Lung (tissue), 12 donors: ENCODE measurements around the gene RNF183. TPM values are rescaled to one million over a fixed set of nuclear protein-coding genes. Genes with fewer than 3 reads are reported as not detected.

ENCODE experiments used
- ATAC-seq: fragments of 200-7000 bp; cut with Tn5 transposase; one replicate; pipeline ENCODE4 v1.9.1; 2020; ENCODE audit warnings: moderate number of reproducible peaks; ENCODE audit not compliant: insufficient read depth, low FRiP score
- DNase-seq, 3 donors: peaks; one replicate each; pipeline ENCODE4 v3.0.0-alpha.2; 2013 to 2017
- H3K27ac ChIP-seq, 2 donors: one replicate each; pipeline ENCODE4 v1.5.1; 2013; ENCODE audit warnings: mild to moderate bottlenecking in 2 of 2, moderate library complexity in 2 of 2, control low read depth in 1 of 2, inconsistent platforms in 1 of 2, low read depth in 1 of 2, low read length in 1 of 2
- H3K27me3 ChIP-seq, 3 donors: one replicate each; pipeline ENCODE4 v1.5.1; 2013; ENCODE audit warnings: low read length in 2 of 3; ENCODE audit not compliant: control insufficient read depth in 3 of 3, insufficient read depth in 3 of 3
- H3K36me3 ChIP-seq, 4 donors: one replicate each; pipeline ENCODE4 v1.5.1; 2013; ENCODE audit warnings: low read length in 4 of 4, mild to moderate bottlenecking in 1 of 4, moderate library complexity in 1 of 4; ENCODE audit not compliant: control insufficient read depth in 4 of 4, insufficient read depth in 4 of 4
- H3K4me1 ChIP-seq, 5 donors: one replicate each; pipeline ENCODE4 v1.5.1; 2013; ENCODE audit warnings: low read length in 5 of 5, mild to moderate bottlenecking in 2 of 5, moderate library complexity in 1 of 5; ENCODE audit not compliant: control insufficient read depth in 5 of 5, insufficient read depth in 5 of 5
- H3K4me3 ChIP-seq: one replicate; pipeline ENCODE4 v1.5.1; 2013; ENCODE audit warnings: mild to moderate bottlenecking, control low read depth, moderate library complexity
- H3K9ac ChIP-seq, 2 donors: one replicate each; pipeline ENCODE4 v1.5.1; 2013; ENCODE audit warnings: low read length in 2 of 2, control low read depth in 1 of 2; ENCODE audit not compliant: insufficient read depth in 1 of 2
- H3K9me3 ChIP-seq, 4 donors: one replicate each; pipeline ENCODE4 v1.5.1; 2013; ENCODE audit warnings: low read length in 3 of 4, mild to moderate bottlenecking in 1 of 4, moderate library complexity in 1 of 4; ENCODE audit not compliant: control insufficient read depth in 4 of 4, insufficient read depth in 3 of 4
- WGBS, 2 donors: extraction: QIAGEN DNeasy Blood & Tissue Kit; methylation state at CpG; one replicate each; pipeline ENCODE4 v1.1.7; 2013; 5-methylcytosine and 5-hydroxymethylcytosine counted together
- polyA plus RNA-seq, 2 donors: library from polyadenylated mRNA; stranded (reverse); fragments of 200-250 nt; gene quantifications; one replicate each; pipeline ENCODE4 v1.2.1, GENCODE V29; 2013
- total RNA-seq, 2 donors: library from RNA; depleted of rRNA in 1 of 2; stranded (reverse); fragments of >200 nt in 1 of 2; gene quantifications; one replicate each; pipeline ENCODE4 v1.2.1, GENCODE V29; 2014 to 2021
- TF ChIP-seq, protein P1 (sequence below): IDR thresholded peaks from 2 replicates; pipeline ENCODE4 v1.5.1; 2012; ENCODE audit warnings: mild to moderate bottlenecking; ENCODE audit errors: control extremely low read depth, extremely low read depth
- donor health status: control.
- donor health status: control.
- donor health status: Bipolar disorder and iron deficiency.
- donor health status: healthy.
- donor health status: DM: yes; HTN: yes; CAD: no.

RNF183 gene
- total and polyA plus RNA-seq, 4 donors = 0.12 to 1.1 (median 0.56) TPM

DNA sequence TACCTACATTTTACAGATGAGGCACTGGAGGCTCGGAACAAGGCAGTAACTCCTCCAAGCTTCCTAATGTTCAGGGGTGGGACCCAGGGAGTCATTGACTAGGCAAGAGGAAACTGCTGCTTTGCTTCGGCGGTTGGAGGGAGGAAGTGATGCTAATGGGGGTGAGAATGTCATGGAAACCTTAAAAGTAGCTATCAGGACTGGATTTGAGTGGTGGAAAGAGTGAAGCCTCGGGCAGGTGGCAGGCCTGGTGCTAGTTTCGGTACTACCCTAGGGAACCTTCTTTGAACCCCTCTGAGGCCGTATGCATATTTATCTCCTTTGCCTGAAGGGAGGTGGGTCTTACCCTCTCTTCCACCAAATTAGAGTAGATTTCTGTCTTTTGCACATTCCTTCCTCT lies 47.8 kb upstream of the RNF183 start:
- no peaks in the 10 kb centered on the region for H3K9me3 ChIP-seq
- no peaks in the 10 kb centered on the region for H3K36me3 ChIP-seq
- no peak overlapping the region for H3K9ac ChIP-seq
- ATAC-seq = no peak
- H3K4me1 ChIP-seq = peaks cover 0 to 6% (median 2%) of the 10 kb centered on the region in 5 donors
- TF ChIP-seq, protein P1, sequence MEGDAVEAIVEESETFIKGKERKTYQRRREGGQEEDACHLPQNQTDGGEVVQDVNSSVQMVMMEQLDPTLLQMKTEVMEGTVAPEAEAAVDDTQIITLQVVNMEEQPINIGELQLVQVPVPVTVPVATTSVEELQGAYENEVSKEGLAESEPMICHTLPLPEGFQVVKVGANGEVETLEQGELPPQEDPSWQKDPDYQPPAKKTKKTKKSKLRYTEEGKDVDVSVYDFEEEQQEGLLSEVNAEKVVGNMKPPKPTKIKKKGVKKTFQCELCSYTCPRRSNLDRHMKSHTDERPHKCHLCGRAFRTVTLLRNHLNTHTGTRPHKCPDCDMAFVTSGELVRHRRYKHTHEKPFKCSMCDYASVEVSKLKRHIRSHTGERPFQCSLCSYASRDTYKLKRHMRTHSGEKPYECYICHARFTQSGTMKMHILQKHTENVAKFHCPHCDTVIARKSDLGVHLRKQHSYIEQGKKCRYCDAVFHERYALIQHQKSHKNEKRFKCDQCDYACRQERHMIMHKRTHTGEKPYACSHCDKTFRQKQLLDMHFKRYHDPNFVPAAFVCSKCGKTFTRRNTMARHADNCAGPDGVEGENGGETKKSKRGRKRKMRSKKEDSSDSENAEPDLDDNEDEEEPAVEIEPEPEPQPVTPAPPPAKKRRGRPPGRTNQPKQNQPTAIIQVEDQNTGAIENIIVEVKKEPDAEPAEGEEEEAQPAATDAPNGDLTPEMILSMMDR = no peak
- H3K27ac ChIP-seq = no peak overlapping the region
- peaks cover 0 to 41% (median 35%) of the 10 kb centered on the region in 3 donors for H3K27me3 ChIP-seq
- no peak overlapping the region for H3K4me3 ChIP-seq
- WGBS, 2 donors = 17 to 49% methylated on average over 6 of the region's 6 CpGs
- no peak for DNase-seq

DNA sequence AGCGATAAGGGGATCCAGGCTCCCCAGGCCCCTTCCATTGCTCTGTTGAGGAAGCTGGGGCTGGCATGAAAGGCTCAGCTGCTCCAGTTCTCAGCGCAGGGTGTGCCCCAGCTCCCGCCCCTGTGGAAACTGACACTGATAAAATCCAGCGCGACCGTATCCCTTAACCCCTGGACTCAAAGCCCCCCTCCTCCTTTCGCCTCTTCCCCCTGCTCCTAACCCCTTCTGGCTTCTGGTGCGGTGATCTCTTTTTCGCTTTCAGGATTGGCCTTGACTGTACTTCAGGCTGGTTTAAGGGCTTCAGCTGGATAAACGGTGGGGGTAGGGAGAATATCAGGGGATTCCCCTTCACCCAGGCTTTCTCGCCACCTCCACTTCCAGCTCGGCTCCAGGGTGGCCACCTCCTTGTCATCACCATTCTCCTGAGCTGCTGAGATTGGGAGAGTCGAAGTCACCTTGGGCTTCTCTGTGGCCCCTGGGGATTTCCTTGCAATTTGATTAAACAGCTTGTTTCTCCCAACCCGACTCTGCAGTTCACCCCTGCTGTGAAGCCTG lies 47.0 kb upstream of the RNF183 start:
- Histone ChIP-seq H3K27ac (no peak overlapping the region), H3K4me1 (peaks cover 0 to 6% (median 2%) of the 10 kb centered on the region in 5 donors), H3K9me3 (no peaks in the 10 kb centered on the region), H3K9ac (no peak overlapping the region), H3K36me3 (no peaks in the 10 kb centered on the region), H3K4me3 (no peak overlapping the region), H3K27me3 (peaks cover 0 to 41% (median 35%) of the 10 kb centered on the region in 3 donors)
- no peak for DNase-seq
- TF ChIP-seq, protein P1 = no peak
- ATAC-seq = peak; percentile 34
- WGBS, 2 donors = 7 to 9% methylated on average over 14 of the region's 14 CpGs

DNA sequence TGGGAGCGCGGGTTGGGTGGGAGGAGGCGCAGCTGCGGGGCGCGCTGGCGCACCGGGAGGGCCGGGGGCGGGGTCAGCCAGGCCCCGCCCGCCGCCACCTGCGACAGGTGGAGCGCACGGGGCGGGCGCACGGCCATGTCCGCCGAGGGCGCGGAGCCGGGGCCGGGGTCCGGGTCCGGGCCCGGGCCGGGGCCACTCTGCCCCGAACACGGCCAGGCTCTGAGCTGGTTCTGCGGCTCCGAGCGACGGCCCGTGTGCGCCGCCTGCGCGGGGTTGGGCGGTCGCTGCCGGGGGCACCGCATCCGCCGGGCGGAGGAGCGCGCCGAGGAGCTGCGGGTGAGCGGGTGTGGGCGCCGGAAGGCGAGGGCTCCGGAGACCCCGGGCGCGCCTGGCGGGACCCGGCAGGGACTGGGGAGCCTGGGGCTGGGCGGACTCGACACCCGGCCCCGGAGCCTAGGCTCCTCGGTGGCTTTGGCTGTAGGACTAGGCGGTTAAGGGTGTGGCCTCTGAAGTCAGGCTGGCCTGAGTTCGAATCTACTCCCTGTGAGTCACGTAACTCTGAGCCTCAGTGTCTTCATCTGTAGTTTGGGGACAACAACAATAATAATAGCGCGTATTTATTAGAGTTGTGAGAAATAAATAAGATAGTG lies 46.4 kb upstream of the RNF183 start, which contains the start of gene BSPRY:
TSS of gene BSPRY (plus strand) at position 97 of the 650 bp plus-strand sequence. CDS start at position 136, 39 bp downstream.
- Histone ChIP-seq H3K9ac (no peak within 1 kb of the TSS), H3K27ac (peak within 1 kb of the TSS in 1 of 2 donors; percentile 33), H3K4me3 (peak within 1 kb of the TSS; percentile 44), H3K4me1 (peaks cover 0 to 6% (median 2%) of the 10 kb centered on the region in 5 donors), H3K9me3 (no peaks in the 10 kb centered on the region), H3K27me3 (peaks cover 0 to 41% (median 35%) of the 10 kb centered on the region in 3 donors), H3K36me3 (no peaks in the 10 kb centered on the region)
- TF ChIP-seq, protein P1 = no peak
- WGBS, 2 donors = 1 to 2% methylated on average over 49 to 71 of the region's 71 CpGs
- DNase-seq = peak in 2 of 3 donors; percentile 13 to 27
- peak; percentile 85 for ATAC-seq
